Pulmonary artery endothelial cell (primary cell): ENCODE measurements around the gene SEMA3D. TPM values are rescaled to one million over a fixed set of nuclear protein-coding genes. Genes with fewer than 3 reads are reported as not detected.

Experiments used
- DNase-seq: peaks from one replicate; pipeline ENCODE4 v3.0.0-alpha.2; 2011; ENCODE audit warnings: low read depth, low spot score
- total RNA-seq: library from RNA; depleted of rRNA; stranded (reverse); fragments of >200 nt; gene quantifications from 2 replicates; pipeline ENCODE4 v1.2.3, GENCODE V29; 2014

Gene SEMA3D
- total RNA-seq, 1 donor from 2014 or later, result 1.8 TPM

DNA sequence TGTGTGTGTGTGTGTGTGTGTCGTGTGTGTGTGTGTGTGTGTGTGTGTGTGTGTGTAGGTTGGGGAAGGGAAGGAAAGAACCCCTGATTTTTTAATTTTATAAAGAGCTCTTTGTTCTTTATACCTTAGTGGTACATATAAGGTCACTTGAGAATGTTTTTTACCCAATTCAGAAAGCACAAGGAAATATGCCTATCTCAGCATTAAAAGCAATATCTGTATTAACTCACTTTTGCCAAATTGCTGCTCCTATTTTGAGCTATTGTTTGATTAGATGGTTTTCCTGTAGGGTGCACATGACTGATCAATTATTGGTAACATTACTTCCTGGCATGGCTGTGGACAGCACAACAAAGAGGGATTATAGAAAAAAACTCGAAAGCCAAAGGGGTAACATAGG lies 60.5 kb downstream of the SEMA3D start:
- DNase-seq, result no peak

DNA sequence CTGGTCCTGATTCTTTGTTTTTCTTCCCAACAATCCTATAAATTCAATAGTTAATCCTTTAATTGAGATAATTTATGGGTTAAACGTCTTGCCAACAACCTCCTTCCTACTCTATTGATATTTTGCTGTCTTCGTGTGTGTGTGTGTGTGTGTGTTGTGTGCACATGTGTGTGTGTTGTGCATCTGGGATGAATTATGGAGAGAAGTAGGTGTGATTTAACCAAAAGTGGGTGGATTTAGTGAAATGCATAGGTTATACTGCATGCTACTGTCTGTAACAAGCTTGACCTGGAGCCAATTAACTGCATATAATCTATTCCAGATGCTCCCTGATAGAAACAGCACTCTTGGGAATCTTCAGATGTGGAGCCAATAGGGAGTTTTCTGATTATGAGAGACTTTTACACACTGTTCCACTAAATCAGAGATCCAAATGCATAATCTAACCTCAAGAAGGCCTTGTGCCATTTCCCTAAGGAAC lies 61.2 kb downstream of the SEMA3D start:
- no peak for DNase-seq

DNA sequence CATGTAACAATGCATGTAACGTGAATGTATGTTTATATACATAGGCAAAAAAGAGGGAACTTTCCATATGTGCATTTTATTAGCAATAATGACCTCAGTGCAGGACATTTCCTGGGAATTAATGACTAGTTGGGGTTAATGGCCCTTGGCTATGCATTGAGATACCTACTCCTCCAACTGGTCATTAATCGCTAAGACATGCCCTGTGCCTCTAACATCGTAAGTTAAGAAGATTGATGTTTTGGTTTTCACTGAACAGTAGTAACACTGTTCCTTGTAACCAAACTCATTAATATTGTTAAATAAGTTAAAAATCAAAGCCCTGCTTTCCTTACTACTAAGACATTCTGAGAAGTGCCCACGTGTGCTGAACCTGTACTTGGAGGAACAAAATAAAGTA lies 61.7 kb downstream of the SEMA3D start:
- DNase-seq, result no peak

- no peak for DNase-seq
Measured at GRCh38 chr7:85119934-85120333, 66.9 kb downstream of the SEMA3D start.

DNA sequence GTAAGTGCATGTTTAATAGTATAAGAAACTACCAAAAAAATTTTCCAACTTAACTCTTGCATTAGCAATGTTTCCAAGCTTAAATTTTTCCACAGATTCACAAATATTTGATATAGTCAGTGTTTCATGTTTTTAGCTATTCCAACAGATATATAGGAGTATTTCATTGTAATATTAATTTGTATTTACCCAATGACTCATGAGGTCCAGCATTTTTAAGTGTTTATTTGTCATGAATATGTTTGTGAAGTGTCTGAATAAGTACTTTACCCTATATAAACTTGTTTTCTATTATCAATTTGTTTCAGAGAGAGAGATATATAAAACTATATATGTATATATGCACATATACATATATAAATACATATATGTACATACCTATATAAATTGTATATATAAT lies 71.0 kb downstream of the SEMA3D start:
- no peak for DNase-seq

DNA sequence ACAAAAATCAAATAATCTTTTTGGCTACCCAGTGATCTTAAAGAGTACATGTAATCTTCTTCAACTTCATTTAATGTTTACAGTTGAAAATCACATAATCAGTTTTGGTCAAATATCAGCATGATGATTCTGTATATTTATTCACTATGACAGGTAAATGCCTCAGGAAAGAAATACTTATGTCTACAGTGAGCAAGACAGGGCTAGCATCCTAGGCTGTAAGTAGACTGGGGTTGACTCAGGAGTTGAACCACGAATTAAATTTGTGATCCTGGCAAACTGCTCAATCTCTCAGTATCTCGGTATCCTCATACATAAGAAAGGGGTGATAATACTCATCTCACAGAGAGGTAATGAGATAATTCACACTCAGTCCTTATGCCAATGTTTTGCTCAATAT lies 71.8 kb downstream of the SEMA3D start:
- DNase-seq, result no peak

- DNase-seq, result no peak
Measured at GRCh38 chr7:85114342-85114741, 72.5 kb downstream of the SEMA3D start.

GRCh38 chr7:85111761-85112160 lies 75.1 kb downstream of the SEMA3D start:
- DNase-seq, result no peak

- no peak for DNase-seq
Measured at GRCh38 chr7:85106719-85107118, 80.1 kb downstream of the SEMA3D start.

- DNase-seq, result peak; percentile 22
Measured at GRCh38 chr7:85104432-85105205, 82.2 kb downstream of the SEMA3D start.

- no peak for DNase-seq
Measured at GRCh38 chr7:85103962-85104361, 82.9 kb downstream of the SEMA3D start.

DNA sequence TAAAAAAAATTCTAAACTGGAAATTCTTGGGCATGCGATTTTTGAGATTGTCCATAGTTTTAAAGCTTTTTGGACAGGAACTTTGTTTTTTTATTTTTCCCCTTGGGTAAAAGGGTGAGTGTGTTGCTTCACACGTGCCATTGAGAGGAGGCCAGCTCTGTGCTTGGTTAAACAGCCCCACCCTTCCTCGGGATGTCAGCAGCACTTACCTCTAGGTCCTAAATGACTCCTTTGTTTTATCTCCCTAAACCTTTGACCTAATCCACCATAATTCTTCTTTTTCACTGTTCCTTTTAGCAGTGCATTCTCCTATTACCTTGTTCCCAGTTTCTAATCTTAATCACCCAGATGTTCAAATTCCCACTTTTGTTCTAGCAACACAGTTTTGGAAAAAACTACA lies 83.5 kb downstream of the SEMA3D start:
- no peak for DNase-seq

DNA sequence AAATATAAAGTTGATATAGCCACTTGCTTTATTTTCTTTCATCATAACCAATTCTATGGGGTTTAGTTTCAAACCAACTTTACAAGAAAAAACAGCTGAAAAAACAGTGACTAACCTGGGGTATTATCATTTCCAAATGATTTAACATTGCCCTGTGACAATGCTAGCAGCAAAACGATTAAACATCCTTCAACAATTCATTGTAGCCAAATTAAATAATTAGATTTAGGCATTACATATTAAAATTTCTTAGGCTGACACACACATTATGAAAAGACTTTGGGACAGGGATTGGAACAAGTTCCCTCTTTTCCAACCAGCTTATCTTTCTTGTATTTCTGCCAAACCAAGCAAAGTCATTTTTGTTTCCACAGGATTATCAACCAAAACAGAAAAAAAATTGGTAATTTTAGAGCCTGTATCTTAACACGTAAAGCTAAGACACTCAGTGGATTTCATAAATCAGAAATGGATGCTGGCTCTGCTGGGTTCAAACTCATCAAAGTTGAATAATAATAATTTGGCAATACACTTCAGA lies 84.0 kb downstream of the SEMA3D start:
- no peak for DNase-seq

- DNase-seq, result no peak
Measured at GRCh38 chr7:85101347-85101746, 85.5 kb downstream of the SEMA3D start.

DNA sequence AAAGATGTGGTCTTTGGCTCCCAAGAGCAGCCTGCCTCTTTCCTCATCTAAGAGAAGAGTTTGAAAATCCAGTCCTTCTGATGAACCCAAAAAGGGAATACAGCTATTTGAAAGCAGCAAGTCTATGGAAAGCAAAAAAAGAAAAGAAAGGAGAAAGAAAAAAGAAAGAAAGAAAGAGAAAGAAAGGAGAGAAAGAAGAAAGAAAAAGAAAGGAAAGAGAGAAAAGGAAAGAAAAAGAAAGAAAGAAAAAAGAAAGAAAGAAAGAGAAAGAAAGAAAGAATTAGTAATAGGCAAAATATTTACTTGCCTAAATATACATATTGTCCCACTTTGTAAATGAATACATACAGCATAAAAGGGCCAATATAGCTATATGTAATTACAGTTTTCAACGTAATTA lies 89.0 kb downstream of the SEMA3D start:
- DNase-seq, result no peak

DNA sequence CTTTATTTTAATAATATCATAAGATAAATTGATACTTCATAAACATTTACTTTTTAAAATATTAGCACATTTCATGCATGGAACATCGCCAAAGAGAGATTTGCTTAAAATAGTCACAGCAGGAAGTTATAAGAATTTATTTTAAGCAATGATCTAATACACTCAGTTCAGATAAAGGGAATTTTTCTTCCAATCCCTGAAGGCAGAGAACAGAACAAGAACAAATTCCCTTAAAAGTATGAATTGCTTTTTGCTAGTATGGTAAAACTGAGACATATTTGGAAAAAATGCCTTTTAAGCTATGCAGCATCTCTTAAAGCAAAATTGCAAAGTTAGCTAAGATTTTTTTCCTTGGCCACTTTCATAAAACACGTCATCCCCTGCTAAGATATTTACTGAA lies 91.0 kb downstream of the SEMA3D start:
- no peak for DNase-seq

DNA sequence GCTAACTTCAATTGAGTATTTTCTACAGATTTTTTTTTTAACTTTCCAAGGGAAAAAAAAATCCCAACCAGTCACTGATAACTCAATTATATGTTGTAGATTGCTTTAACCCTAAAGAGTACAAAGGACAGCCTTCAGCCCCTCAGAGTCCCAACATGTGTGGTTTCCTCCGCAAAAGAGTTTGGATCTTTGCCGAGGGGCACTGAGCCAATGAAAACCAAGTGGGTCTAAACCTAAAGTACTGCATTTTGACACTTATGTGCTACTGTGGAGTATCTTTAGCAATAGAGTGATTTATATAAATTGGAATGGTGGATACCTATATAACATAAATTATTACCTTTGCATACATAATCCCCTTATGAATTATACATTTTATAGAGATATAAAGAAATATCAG lies 91.5 kb downstream of the SEMA3D start:
- no peak for DNase-seq

GRCh38 chr7:85094046-85094725 lies 92.7 kb downstream of the SEMA3D start:
- no peak for DNase-seq

DNA sequence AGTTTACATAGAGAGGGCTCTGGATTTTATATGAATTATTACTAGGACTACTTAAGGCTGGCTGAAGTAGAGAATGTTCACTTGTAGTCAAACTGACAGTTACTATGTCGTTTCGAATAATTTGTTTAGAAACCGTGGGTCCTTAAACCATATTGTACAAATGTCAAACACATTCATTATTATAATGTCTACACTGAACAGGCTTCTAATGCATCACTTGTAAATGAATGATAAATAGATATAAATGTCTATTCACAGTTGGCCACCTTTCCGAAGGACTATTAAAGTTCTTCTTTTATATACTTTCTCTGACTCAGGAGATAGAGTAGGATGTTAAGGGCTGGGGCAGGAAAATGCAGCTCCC lies 95.3 kb downstream of the SEMA3D start:
- no peak for DNase-seq

DNA sequence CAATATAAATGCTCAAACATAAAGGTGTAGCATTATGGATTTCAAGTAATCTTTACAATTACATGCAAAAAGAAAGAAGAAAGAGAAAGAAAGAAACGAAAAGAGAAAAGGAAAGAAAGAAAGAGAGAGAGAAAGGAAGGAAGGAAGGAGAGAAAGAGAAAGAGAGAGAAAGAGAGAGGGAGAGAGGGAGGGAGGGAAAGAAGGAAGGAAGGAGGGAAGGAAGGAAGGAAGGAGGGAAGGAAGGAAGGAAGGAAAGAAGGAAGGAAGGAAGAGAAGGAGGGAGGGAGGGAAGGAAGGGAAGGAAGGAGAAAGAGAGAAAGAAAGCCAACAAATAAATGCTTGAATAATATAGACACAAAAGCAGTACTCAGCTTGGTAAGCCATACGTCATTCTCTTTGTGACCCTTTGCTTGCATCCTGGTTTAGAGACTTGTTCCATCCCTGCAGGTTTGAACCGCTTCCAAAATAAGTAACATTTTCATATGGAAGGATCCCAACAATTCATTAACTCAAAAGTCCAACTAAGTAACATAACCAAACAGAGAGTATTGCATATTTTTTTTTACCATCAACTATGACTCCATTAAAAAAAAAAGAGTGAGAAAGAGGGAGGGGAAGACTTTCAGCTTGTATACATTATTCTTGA lies 95.8 kb downstream of the SEMA3D start:
- no peak for DNase-seq

DNA sequence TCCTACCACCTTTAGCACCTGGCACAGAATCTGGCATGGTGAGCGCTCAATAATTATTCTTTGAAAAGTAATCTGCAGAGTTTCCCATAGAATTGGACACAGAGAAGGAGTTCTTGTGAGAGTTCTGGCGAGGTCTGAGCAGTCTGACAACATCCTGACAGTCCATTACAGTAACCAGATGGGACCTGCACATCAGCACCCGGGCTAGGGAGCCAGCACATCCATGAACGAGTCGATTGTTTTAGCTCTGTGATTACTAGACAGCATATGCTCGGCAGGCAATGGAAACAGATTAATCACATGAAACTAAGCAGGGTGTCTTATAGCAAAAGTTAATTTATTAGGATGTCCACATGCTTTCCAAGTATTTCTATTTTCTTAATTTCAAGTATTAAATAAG lies 96.7 kb downstream of the SEMA3D start:
- no peak for DNase-seq

GRCh38 chr7:85081846-85082245 lies 105.0 kb downstream of the SEMA3D start:
- DNase-seq, result no peak
